Prostate gland (tissue), 2 donors: ENCODE results near the gene UBAC2.

ENCODE experiments used
- CTCF ChIP-seq, 4 experiments: fragments of 200-600 bp in 2 of 4; fragments of 450-650 bp in 2 of 4; sonication (generic) in 2 of 4; IDR thresholded peaks; 1 replicate in 3 of 4; 2 replicates in 1 of 4; pipeline ENCODE4 v1.5.1; 2016 to 2019; ENCODE audit warnings: antibody characterized with exemption in 4 of 4, mild to moderate bottlenecking in 2 of 4, moderate library complexity in 2 of 4
- POLR2A ChIP-seq: fragments of 450-650 bp; IDR thresholded peaks from one replicate; pipeline ENCODE4 v1.6.1; 2016; ENCODE audit warnings: antibody characterized with exemption, mild to moderate bottlenecking
- POLR2AphosphoS5 ChIP-seq: sonication (generic); formaldehyde crosslinking; IDR thresholded peaks from one replicate; pipeline ENCODE4 v1.6.1; 2017; ENCODE audit warnings: antibody characterized with exemption

- TF ChIP-seq CTCF (IDR thresholded peaks at IDR 0.05) (no peak), POLR2A (no peak), POLR2AphosphoS5 (no peak)
Observed at GRCh38 chr13:99359528-99359927, 158.9 kb downstream of the UBAC2 start.
